ENCODE measurements around the gene ATAD5.

GRCh38 chr17:30917050-30917449 is 85.3 kb downstream of the ATAD5 start:
- TF ChIP-seq CTCF (IDR thresholded peaks at IDR 0.05; ENCODE audit: low read depth, low read length, poor library complexity, severe bottlenecking) (no peak), EZH2phosphoT487 (IDR thresholded peaks at IDR 0.05; ENCODE audit: borderline replicate concordance, low read length) (no peak)

Data from DOHH2 (cell line).